ENCODE measurements around the gene SLFNL1.

SLFNL1 gene

DNA sequence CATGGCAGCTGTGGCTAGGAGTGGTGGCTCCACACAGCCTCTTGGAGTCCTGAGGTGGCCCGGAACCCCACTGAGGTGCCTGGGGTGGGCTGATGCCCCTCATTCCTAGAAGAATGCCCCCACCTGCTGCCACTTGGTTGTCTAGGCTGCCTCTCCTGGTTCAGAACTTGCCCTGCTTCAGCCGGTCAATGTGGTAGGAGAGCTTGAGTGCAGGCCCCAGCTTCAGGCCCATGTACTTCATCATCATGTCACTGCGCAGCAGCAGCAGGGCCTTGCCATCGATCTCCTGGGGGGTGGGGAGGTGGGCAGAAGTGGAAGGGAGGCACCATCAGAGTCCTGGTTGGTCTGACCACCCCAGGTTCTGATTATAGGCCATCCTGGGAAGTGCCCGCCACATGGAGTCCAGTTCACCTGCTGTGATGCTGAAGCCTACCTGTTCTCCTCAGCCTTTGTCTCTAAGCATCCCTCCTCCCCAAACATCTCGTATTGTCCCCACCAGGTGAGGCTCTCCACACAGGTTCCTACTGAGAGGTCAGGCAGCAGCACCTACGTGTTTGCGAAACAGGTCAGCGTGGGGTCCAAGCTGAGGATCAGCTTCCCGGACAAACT lies 6.6 kb upstream of the SLFNL1 start:
- no peak overlapping the region for H3K4me3 Mint-ChIP-seq
- no peak overlapping the region for H3K27ac Mint-ChIP-seq
- H3K27me3 Mint-ChIP-seq = no peaks in the 10 kb centered on the region
- H3K9me3 Mint-ChIP-seq (ENCODE audit: low read depth) = no peaks in the 10 kb centered on the region
- H3K4me1 Mint-ChIP-seq (ENCODE audit: low read depth) = peaks cover 6% of the 10 kb centered on the region
- peaks cover 12% of the 10 kb centered on the region for H3K36me3 Mint-ChIP-seq

GRCh38 chr1:41025979-41026819 lies 4.7 kb upstream of the SLFNL1 start:
- Mint-ChIP-seq H3K27me3 (no peaks in the 10 kb centered on the region), H3K9me3 (ENCODE audit: low read depth) (no peaks in the 10 kb centered on the region), H3K4me3 (no peak overlapping the region), H3K36me3 (peaks cover 5% of the 10 kb centered on the region), H3K27ac (no peak overlapping the region), H3K4me1 (ENCODE audit: low read depth) (peaks cover 6% of the 10 kb centered on the region)

DNA sequence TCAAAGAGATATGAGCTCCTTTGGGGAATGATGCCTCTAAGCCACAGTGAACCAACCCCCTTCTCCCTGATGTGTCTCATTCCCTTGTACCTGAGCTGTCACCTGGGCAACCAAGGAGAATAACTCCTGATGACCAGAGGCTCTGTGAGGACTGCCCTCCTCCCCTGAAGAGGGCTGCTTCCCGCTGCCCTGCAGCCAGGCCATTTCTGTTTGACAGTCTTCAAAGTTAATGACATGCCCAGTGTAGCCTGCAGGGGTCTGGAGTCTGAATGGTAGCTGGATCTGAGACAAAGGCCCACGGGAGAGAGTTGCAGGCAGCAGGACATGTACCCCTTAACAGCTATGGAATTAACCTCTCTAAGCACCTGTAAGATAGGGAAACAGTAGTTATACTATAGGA lies 3.4 kb upstream of the SLFNL1 start:
- peaks cover 3% of the 10 kb centered on the region for H3K36me3 Mint-ChIP-seq
- H3K4me1 Mint-ChIP-seq (ENCODE audit: low read depth) = peaks cover 6% of the 10 kb centered on the region
- H3K4me3 Mint-ChIP-seq = no peak overlapping the region
- no peaks in the 10 kb centered on the region for H3K9me3 Mint-ChIP-seq (ENCODE audit: low read depth)
- H3K27ac Mint-ChIP-seq = no peak overlapping the region
- H3K27me3 Mint-ChIP-seq = no peaks in the 10 kb centered on the region

- Mint-ChIP-seq H3K9me3 (ENCODE audit: low read depth) (no peaks in the 10 kb centered on the region), H3K27ac (no peak overlapping the region), H3K4me1 (ENCODE audit: low read depth) (peaks cover 6% of the 10 kb centered on the region), H3K27me3 (no peaks in the 10 kb centered on the region), H3K4me3 (no peak overlapping the region), H3K36me3 (no peaks in the 10 kb centered on the region)
These were observed 1.9 kb upstream of the SLFNL1 start for GRCh38 chr1:41023279-41023990.

GRCh38 chr1:41022424-41022823 lies 899 bp upstream of the SLFNL1 start:
- Mint-ChIP-seq H3K4me1 (ENCODE audit: low read depth) (peaks cover 6% of the 10 kb centered on the region), H3K4me3 (no peak overlapping the region), H3K27me3 (no peaks in the 10 kb centered on the region), H3K36me3 (no peaks in the 10 kb centered on the region), H3K9me3 (ENCODE audit: low read depth) (no peaks in the 10 kb centered on the region), H3K27ac (peak overlapping the region; percentile 42)

DNA sequence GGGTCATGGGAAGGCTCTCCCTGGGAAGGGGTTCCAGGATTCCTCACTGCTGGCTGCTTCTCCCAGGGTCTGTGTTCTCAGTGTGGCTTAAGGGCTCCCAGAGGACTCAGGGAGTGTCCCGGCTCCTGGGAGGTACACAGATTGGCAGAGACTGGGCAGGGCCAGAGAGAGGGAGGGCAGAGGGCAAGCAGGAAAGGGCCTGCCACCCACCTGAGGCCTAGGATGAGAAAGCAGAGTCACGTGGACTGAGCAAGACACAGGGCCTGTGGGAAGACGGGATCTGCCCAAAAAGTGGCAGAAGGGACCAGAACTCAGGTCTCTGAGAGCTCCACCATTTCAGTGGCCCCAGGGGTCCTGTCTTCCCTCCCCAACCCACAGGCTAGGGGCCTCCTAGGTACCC lies 871 bp downstream of the SLFNL1 start:
- Mint-ChIP-seq H3K9me3 (ENCODE audit: low read depth) (no peaks in the 10 kb centered on the region), H3K27ac (no peak overlapping the region), H3K27me3 (no peaks in the 10 kb centered on the region), H3K36me3 (no peaks in the 10 kb centered on the region), H3K4me1 (ENCODE audit: low read depth) (no peaks in the 10 kb centered on the region), H3K4me3 (no peak overlapping the region)

DNA sequence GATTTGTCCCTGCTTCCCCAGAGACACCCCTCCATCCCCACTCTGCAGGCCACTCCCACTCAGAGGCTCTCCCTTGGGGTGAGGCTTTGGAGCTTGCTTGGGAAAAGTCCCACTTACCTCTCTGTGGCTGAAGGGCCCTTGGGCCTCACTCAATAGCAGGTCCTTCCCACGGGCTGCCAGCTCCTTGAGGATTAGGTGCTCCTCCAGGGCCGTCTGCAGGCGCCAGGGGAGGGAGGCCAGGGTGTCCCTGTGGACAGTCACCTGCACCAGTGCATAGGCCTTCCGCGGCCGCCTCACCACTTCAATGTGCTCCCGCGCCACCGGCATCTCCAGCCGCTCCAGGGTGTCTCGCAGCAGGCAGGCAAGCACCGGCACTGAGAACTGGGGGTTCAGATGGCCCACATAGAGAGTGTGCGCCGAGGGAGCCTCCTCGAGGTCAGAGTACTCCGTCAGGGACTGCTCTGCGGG lies 1.4 kb downstream of the SLFNL1 start:
- Mint-ChIP-seq H3K27ac (no peak overlapping the region), H3K27me3 (no peaks in the 10 kb centered on the region), H3K9me3 (ENCODE audit: low read depth) (no peaks in the 10 kb centered on the region), H3K36me3 (no peaks in the 10 kb centered on the region), H3K4me3 (no peak overlapping the region), H3K4me1 (ENCODE audit: low read depth) (no peaks in the 10 kb centered on the region)

- no peak overlapping the region for H3K4me3 Mint-ChIP-seq
- no peaks in the 10 kb centered on the region for H3K9me3 Mint-ChIP-seq (ENCODE audit: low read depth)
- H3K4me1 Mint-ChIP-seq (ENCODE audit: low read depth) = no peaks in the 10 kb centered on the region
- no peaks in the 10 kb centered on the region for H3K36me3 Mint-ChIP-seq
- H3K27me3 Mint-ChIP-seq = no peaks in the 10 kb centered on the region
- no peak overlapping the region for H3K27ac Mint-ChIP-seq
These were observed 2.2 kb downstream of the SLFNL1 start for GRCh38 chr1:41019353-41019745.

- H3K27me3 Mint-ChIP-seq = no peaks in the 10 kb centered on the region
- H3K4me3 Mint-ChIP-seq = no peak overlapping the region
- no peak overlapping the region for H3K27ac Mint-ChIP-seq
- no peaks in the 10 kb centered on the region for H3K9me3 Mint-ChIP-seq (ENCODE audit: low read depth)
- peaks cover 8% of the 10 kb centered on the region for H3K4me1 Mint-ChIP-seq (ENCODE audit: low read depth)
- no peaks in the 10 kb centered on the region for H3K36me3 Mint-ChIP-seq
These were observed 3.5 kb downstream of the SLFNL1 start for GRCh38 chr1:41018018-41018410.

GRCh38 chr1:41017141-41018017 lies 4.1 kb downstream of the SLFNL1 start:
- Mint-ChIP-seq H3K4me1 (ENCODE audit: low read depth) (peaks cover 11% of the 10 kb centered on the region), H3K9me3 (ENCODE audit: low read depth) (no peaks in the 10 kb centered on the region), H3K27ac (no peak overlapping the region), H3K4me3 (no peak overlapping the region), H3K36me3 (peaks cover 4% of the 10 kb centered on the region), H3K27me3 (no peaks in the 10 kb centered on the region)

- Mint-ChIP-seq H3K9me3 (ENCODE audit: low read depth) (no peaks in the 10 kb centered on the region), H3K36me3 (peaks cover 8% of the 10 kb centered on the region), H3K4me3 (no peak overlapping the region), H3K27ac (no peak overlapping the region), H3K27me3 (no peaks in the 10 kb centered on the region), H3K4me1 (ENCODE audit: low read depth) (peaks cover 11% of the 10 kb centered on the region)
These were observed 5.5 kb downstream of the SLFNL1 start for GRCh38 chr1:41015897-41016470.

GRCh38 chr1:41015281-41015896 lies 6.1 kb downstream of the SLFNL1 start:
- no peak overlapping the region for H3K4me3 Mint-ChIP-seq
- peaks cover 8% of the 10 kb centered on the region for H3K36me3 Mint-ChIP-seq
- H3K9me3 Mint-ChIP-seq (ENCODE audit: low read depth) = no peaks in the 10 kb centered on the region
- no peaks in the 10 kb centered on the region for H3K27me3 Mint-ChIP-seq
- H3K4me1 Mint-ChIP-seq (ENCODE audit: low read depth) = peaks cover 11% of the 10 kb centered on the region
- peak overlapping the region; percentile 17 for H3K27ac Mint-ChIP-seq

DNA sequence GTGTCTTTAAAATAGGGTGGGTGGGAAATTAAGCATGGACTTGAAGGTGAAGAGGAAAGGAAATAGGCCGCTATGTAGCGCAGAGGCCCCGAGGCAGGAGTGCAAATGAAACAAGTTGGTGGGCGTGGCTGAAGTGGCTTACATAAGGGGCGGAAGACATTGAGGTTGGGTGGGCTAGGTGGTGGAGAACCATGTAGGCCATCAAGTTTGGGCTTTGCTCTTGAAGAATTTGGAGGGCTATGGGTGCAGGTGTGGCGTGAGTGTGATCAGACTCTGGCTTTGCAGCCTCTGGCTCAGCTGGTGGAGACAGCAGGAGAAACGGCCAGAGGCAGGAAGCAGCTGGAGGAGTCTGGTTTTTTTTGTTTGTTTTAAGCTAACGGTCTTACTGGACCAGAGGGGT lies 6.7 kb downstream of the SLFNL1 start:
- Mint-ChIP-seq H3K4me3 (no peak overlapping the region), H3K27ac (peak overlapping the region; percentile 16), H3K9me3 (ENCODE audit: low read depth) (no peaks in the 10 kb centered on the region), H3K4me1 (ENCODE audit: low read depth) (peaks cover 11% of the 10 kb centered on the region), H3K27me3 (no peaks in the 10 kb centered on the region), H3K36me3 (peaks cover 8% of the 10 kb centered on the region)

GRCh38 chr1:41013796-41014195 lies 7.7 kb downstream of the SLFNL1 start:
- Mint-ChIP-seq H3K9me3 (ENCODE audit: low read depth) (no peaks in the 10 kb centered on the region), H3K27ac (peak overlapping the region; percentile 11)

More at GRCh38 chr1:41013796-41014195, 7.7 kb downstream of the SLFNL1 start:
- Mint-ChIP-seq H3K36me3 (peaks cover 10% of the 10 kb centered on the region), H3K4me3 (no peak overlapping the region), H3K27me3 (no peaks in the 10 kb centered on the region), H3K4me1 (ENCODE audit: low read depth) (peaks cover 11% of the 10 kb centered on the region)
